GM12878 (cell line): ENCODE data around the gene NTRK3.

Source experiments
- CHD1 ChIP-seq: IDR thresholded peaks from 2 replicates; pipeline ENCODE4 v1.6.1; 2012; ENCODE audit warnings: low read depth, low read length, improper control_type of control experiment
- EP300 ChIP-seq, 2 experiments: fragments of 150-350 bp in 1 of 2; IDR thresholded peaks; 2 replicates each; pipeline ENCODE4 v1.6.1; 2011 to 2012; ENCODE audit warnings: low read depth in 2 of 2, low read length in 2 of 2, borderline replicate concordance in 1 of 2, improper control_type of control experiment in 1 of 2, inconsistent platforms in 1 of 2; ENCODE audit not compliant: control insufficient read depth in 1 of 2
- EZH2 ChIP-seq: IDR thresholded peaks from 2 replicates; pipeline ENCODE4 v1.6.1; 2012; ENCODE audit warnings: low read depth, mild to moderate bottlenecking, control low read depth, inconsistent platforms, low read length, borderline replicate concordance; ENCODE audit not compliant: control insufficient read depth
- HDGF ChIP-seq: fragments of 450-650 bp; IDR thresholded peaks from 2 replicates; pipeline ENCODE4 v1.6.1; 2016; ENCODE audit warnings: antibody characterized with exemption
- POLR2A ChIP-seq: IDR thresholded peaks from 2 replicates; pipeline ENCODE4 v1.6.1; 2011; ENCODE audit warnings: low read depth, mild to moderate bottlenecking, low read length
- POLR2AphosphoS5 ChIP-seq: IDR thresholded peaks from 2 replicates; pipeline ENCODE4 v1.6.1; 2011; ENCODE audit warnings: mild to moderate bottlenecking, low read length, inconsistent platforms
- ZNF274 ChIP-seq: IDR thresholded peaks from one replicate; pipeline ENCODE4 v1.8.0; 2011; ENCODE audit not compliant: insufficient read length, insufficient read depth
- ZNF622 ChIP-seq: fragments of 450-650 bp; IDR thresholded peaks from 2 replicates; pipeline ENCODE4 v1.6.1; 2017; ENCODE audit warnings: mild to moderate bottlenecking, inconsistent platforms
- TF ChIP-seq, protein P1 (sequence below): IDR thresholded peaks from 2 replicates; pipeline ENCODE4 v1.6.1; 2012; ENCODE audit warnings: low read depth, low read length, improper control_type of control experiment
- TF ChIP-seq, protein P2 (sequence below), 3 experiments: IDR thresholded peaks in 2 of 3; conservative IDR thresholded peaks in 1 of 3; 2 replicates each; pipeline ENCODE4 v1.5.1; 2011; ENCODE audit warnings: low read depth in 3 of 3, low read length in 3 of 3, mild to moderate bottlenecking in 3 of 3, control low read depth in 2 of 3, moderate library complexity in 2 of 3, inconsistent platforms in 1 of 3, mixed read lengths in 1 of 3; ENCODE audit not compliant: control insufficient read depth in 2 of 3, insufficient read depth in 1 of 3; ENCODE audit errors: extremely low read depth in 1 of 3

DNA sequence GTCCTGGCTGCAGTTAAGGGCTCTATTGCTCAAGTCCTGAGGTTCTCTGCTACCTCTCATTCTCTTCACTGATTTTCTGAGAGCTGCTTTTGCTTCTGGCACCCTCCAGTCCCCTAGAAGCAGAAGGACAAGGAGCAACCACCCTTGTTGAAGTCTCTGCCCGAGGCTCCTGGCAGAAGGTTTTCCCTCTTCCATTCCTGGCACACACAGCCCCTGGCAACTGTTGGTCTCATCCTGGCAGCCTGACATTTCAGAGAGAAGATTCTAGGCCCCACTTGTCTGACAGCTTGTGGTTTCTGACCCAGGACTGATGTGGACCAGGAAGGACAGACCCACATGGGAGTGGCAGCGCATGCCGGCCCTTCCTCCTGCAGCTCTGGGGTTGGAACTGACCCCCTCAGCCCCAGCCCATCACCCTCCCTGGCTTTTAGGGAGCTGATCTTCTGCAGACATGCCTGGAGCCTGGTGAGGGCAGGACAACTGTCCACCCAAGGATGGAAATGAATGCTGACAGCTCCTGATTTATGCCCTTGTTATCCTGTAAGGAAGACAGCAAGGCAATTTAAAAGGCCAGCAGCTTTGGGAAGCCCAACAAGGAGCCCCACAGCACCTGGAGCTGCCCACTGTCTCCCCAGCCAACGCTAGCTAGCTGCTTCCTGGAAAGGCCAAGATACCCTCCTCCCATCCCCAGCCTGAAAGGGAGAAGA is 13.0 kb upstream of the NTRK3 start:
- TF ChIP-seq, protein P1, sequence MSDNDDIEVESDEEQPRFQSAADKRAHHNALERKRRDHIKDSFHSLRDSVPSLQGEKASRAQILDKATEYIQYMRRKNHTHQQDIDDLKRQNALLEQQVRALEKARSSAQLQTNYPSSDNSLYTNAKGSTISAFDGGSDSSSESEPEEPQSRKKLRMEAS, result no peak
- TF ChIP-seq, protein P2, sequence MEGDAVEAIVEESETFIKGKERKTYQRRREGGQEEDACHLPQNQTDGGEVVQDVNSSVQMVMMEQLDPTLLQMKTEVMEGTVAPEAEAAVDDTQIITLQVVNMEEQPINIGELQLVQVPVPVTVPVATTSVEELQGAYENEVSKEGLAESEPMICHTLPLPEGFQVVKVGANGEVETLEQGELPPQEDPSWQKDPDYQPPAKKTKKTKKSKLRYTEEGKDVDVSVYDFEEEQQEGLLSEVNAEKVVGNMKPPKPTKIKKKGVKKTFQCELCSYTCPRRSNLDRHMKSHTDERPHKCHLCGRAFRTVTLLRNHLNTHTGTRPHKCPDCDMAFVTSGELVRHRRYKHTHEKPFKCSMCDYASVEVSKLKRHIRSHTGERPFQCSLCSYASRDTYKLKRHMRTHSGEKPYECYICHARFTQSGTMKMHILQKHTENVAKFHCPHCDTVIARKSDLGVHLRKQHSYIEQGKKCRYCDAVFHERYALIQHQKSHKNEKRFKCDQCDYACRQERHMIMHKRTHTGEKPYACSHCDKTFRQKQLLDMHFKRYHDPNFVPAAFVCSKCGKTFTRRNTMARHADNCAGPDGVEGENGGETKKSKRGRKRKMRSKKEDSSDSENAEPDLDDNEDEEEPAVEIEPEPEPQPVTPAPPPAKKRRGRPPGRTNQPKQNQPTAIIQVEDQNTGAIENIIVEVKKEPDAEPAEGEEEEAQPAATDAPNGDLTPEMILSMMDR (IDR thresholded peaks at IDR 0.05 in 2 of 3, conservative IDR thresholded peaks at IDR 0.05 in 1 of 3; ENCODE audit: control insufficient read depth in 2 of 3, extremely low read depth in 1 of 3, insufficient read depth in 1 of 3, low read depth in 3 of 3, low read length in 3 of 3), result no peak
- TF ChIP-seq ZNF622 (no peak), HDGF (no peak), EP300 (IDR thresholded peaks at IDR 0.05; ENCODE audit: borderline replicate concordance in 1 of 2, control insufficient read depth in 1 of 2, low read depth in 2 of 2, low read length in 2 of 2) (no peak), POLR2AphosphoS5 (no peak), CHD1 (no peak), POLR2A (no peak), EZH2 (no peak), ZNF274 (no peak)
